Endothelial cell of umbilical vein (primary cell): ENCODE data around the gene GPN3. TPM values are rescaled to one million over a fixed set of nuclear protein-coding genes. Genes with fewer than 3 reads are reported as not detected.
"Not testable (repeated sequence)": the region's sequence is repeated elsewhere in the genome, so short reads cannot be mapped to it uniquely, and the experiment has no call there.

Experiments
- BruUV-seq: library from RNA; stranded (reverse); fragments of 400-500 nt; replicated peaks from 2 replicates; lab custom pipeline; 2021; lab: Mats Ljungman, UMichigan
- CTCF ChIA-PET: fragments of 300-600, 350-600 bp; sonication (Branson Sonifier 250); formaldehyde crosslinking; loops from one replicate; lab custom pipeline; 2021; ENCODE audit warnings: antibody characterized with exemption, inconsistent platforms; lab: Charles Lee
- POLR2A ChIA-PET: fragments of 300-600, 350-600 bp; sonication (Branson Sonifier 250); formaldehyde crosslinking; loops from one replicate; lab custom pipeline; 2021; ENCODE audit warnings: antibody characterized with exemption, inconsistent platforms; lab: Charles Lee
- DNase-seq: peaks from one replicate; pipeline ENCODE4 v3.0.0-alpha.2; 2011; ENCODE audit warnings: low read depth, low spot score
- FAIRE-seq: peaks from 2 replicates; lab custom pipeline; 2011; peaks lifted over from hg19 to GRCh38; lab: Jason Lieb, UNC
- H2AFZ ChIP-seq: 2 replicates; pipeline ENCODE4 v1.6.0; 2012; ENCODE audit warnings: low read depth, low read length, control low read depth, inconsistent platforms
- H3K27ac ChIP-seq: 2 replicates; pipeline ENCODE4 v1.5.1; 2011; ENCODE audit warnings: low read depth, mild to moderate bottlenecking, control low read depth, low read length, moderate library complexity; ENCODE audit not compliant: insufficient read depth
- H3K27me3 ChIP-seq, 2 experiments: 2 replicates each; pipeline versions ENCODE4 v1.6.0 to v1.6.1; 2011; ENCODE audit warnings: low read length in 2 of 2, mixed read lengths in 1 of 2; ENCODE audit not compliant: control insufficient read depth in 2 of 2, insufficient read depth in 2 of 2
- H3K36me3 ChIP-seq, 2 experiments: 2 replicates in 1 of 2; 3 replicates in 1 of 2; pipeline ENCODE4 v1.5.1; 2011; ENCODE audit warnings: low read length in 2 of 2, mild to moderate bottlenecking in 1 of 2, moderate library complexity in 1 of 2; ENCODE audit not compliant: control insufficient read depth in 2 of 2, insufficient read depth in 2 of 2; ENCODE audit errors: extremely low read depth in 1 of 2
- H3K4me1 ChIP-seq: 3 replicates; pipeline ENCODE4 v1.5.1; 2011; ENCODE audit warnings: mild to moderate bottlenecking, low read length; ENCODE audit not compliant: control insufficient read depth, insufficient read depth; ENCODE audit errors: extremely low read depth
- H3K4me2 ChIP-seq: 2 replicates; pipeline ENCODE4 v1.6.1; 2011; ENCODE audit warnings: low read length, control low read depth, mixed read lengths; ENCODE audit not compliant: insufficient read depth
- H3K4me3 ChIP-seq, 3 experiments: fragments of 200-600 bp in 1 of 3; sonication (generic), shearing (Covaris generic) in 1 of 3; replicated peaks in 1 of 3; 2 replicates each; pipeline ENCODE4 v1.5.1; 2011 to 2016; ENCODE audit warnings: control low read depth in 3 of 3, low read length in 3 of 3, mild to moderate bottlenecking in 2 of 3, inconsistent platforms in 1 of 3, low read depth in 1 of 3, moderate library complexity in 1 of 3; ENCODE audit not compliant: insufficient read depth in 1 of 3
- H3K79me2 ChIP-seq: 2 replicates; pipeline ENCODE4 v1.6.0; 2012; ENCODE audit warnings: low read length, inconsistent platforms; ENCODE audit not compliant: control insufficient read depth, insufficient read depth
- H3K9ac ChIP-seq: replicated peaks from 2 replicates; pipeline ENCODE3; 2011; ENCODE audit warnings: low read length, control low read depth; ENCODE audit not compliant: insufficient read depth; ENCODE audit errors: extremely low read depth
- H3K9me1 ChIP-seq: replicated peaks from 3 replicates; pipeline ENCODE4 v1.6.0; 2011; ENCODE audit warnings: mild to moderate bottlenecking, low read length; ENCODE audit not compliant: control insufficient read depth, insufficient read depth; ENCODE audit errors: extremely low read depth
- H3K9me3 ChIP-seq: replicated peaks from 2 replicates; pipeline ENCODE4 v1.5.1; 2012; ENCODE audit warnings: low read length, inconsistent platforms; ENCODE audit not compliant: control insufficient read depth, insufficient read depth
- H4K20me1 ChIP-seq: replicated peaks from 2 replicates; pipeline ENCODE3; 2011; ENCODE audit warnings: mild to moderate bottlenecking, low read length; ENCODE audit not compliant: control insufficient read depth, insufficient read depth; ENCODE audit errors: extremely low read depth
- EZH2 ChIP-seq: IDR thresholded peaks from 2 replicates; pipeline ENCODE4 v1.6.1; 2012; ENCODE audit warnings: borderline replicate concordance, low read depth, mild to moderate bottlenecking, moderate library complexity, low read length, inconsistent platforms; ENCODE audit not compliant: severe bottlenecking
- FOS ChIP-seq: IDR thresholded peaks from 2 replicates; pipeline ENCODE4 v1.6.1; 2011; ENCODE audit warnings: mild to moderate bottlenecking, low read length, moderate library complexity, borderline replicate concordance; ENCODE audit not compliant: insufficient read depth
- JUN ChIP-seq: IDR thresholded peaks from 2 replicates; pipeline ENCODE4 v1.6.1; 2011; ENCODE audit warnings: borderline replicate concordance, low read depth; ENCODE audit not compliant: insufficient read length, insufficient read depth
- MYC ChIP-seq: IDR thresholded peaks from one replicate; pipeline ENCODE4 v1.6.1; 2011; ENCODE audit warnings: mild to moderate bottlenecking, low read depth, low read length
- POLR2A ChIP-seq: IDR thresholded peaks from 2 replicates; pipeline ENCODE4 v1.6.1; 2012; ENCODE audit warnings: low read depth, mild to moderate bottlenecking, control low read depth, low read length
- POLR2AphosphoS5 ChIP-seq: IDR thresholded peaks from 2 replicates; pipeline ENCODE4 v1.6.1; 2012; ENCODE audit warnings: low read depth, mild to moderate bottlenecking, control low read depth, low read length, moderate library complexity; ENCODE audit not compliant: insufficient read depth
- dilution Hi-C: fragments of 300-500 bp; cut with MboI; formaldehyde crosslinking; loops from one replicate; pipeline ENCODE4 v1.15.0; 2019; ENCODE audit warnings: low sequenced_read_pairs; ENCODE audit not compliant: extremely low pct_ligation_motif_present
- intact Hi-C: fragments of 100-400 bp; cut with micrococcal nuclease; formaldehyde crosslinking; loops from one replicate; pipeline ENCODE4 v1.10.0; 2022
- polyA plus RNA-seq, 4 experiments: library from polyadenylated mRNA; depleted of rRNA in 3 of 4; stranded (reverse) in 3 of 4; unstranded in 1 of 4; fragments of >200 nt; gene quantifications; 2 replicates each; pipeline versions ENCODE4 v1.2.1 to v1.2.3, GENCODE V29; 2011 to 2012; ENCODE audit warnings: missing spikeins in 1 of 4
- total RNA-seq: library from RNA; stranded (reverse); gene quantifications from 2 replicates; pipeline ENCODE4 v1.2.3, GENCODE V29; 2021
- TF ChIP-seq, protein P1 (sequence below): IDR thresholded peaks from 2 replicates; pipeline ENCODE4 v1.6.1; 2011; ENCODE audit not compliant: insufficient read depth, insufficient read length

The GPN3 gene
- total and polyA plus RNA-seq, 2 donors (not counting 3 experiments of a cell fraction or from before 2014, with no cell fraction given): 26.6 to 29.6 TPM

DNA sequence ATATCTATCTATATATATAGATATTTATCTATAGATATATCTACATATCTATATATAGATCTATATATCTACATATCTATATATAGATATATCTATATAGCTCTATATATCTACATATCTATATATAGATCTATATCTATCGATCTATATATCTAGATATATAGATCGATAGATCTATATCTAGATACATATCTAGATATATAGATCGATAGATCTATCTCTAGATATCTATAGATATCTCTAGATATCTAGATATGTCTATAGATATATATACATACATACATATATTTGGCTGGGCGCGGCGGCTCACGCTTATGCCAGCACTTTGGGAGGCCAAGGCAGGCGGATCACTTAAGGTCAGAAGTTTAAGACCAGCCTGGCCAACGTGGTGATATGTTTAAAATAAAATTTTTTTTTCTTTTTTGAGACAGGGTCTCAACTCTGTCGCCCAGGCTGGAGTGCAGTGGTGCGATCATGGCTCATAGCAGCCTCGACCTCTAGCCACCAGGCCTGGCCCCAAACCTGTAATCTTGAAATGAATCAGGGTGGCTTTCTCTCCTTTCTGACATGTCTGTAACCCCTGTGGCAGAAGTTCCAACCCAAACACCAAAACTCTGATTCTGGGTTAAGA is 36.0 kb downstream of the GPN3 start:
- Histone ChIP-seq H3K4me2 (no peak overlapping the region), H3K9me3 (no peaks in the 10 kb centered on the region), H4K20me1 (no peaks in the 10 kb centered on the region), H3K36me3 (peaks cover 3 to 4% of the 10 kb centered on the region in 2 experiments), H3K4me1 (peaks cover 12% of the 10 kb centered on the region), H3K79me2 (no peaks in the 10 kb centered on the region), H3K4me3 (no peak overlapping the region), H3K27ac (no peak overlapping the region), H3K27me3 (no peaks in the 10 kb centered on the region), H2AFZ (no peak overlapping the region), H3K9me1 (no peaks in the 10 kb centered on the region), H3K9ac (no peak overlapping the region)
- intact Hi-C loops (loop anchor here (1.0 kb wide), 5 partner anchors 29 to 332 kb away; partner anchors contain the start of genes ANAPC7 and ATP2A2), dilution Hi-C loops (no loop called here)
- ChIA-PET POLR2A (interaction anchor here (0.7 to 1.3 kb wide), 3 partner anchors 17 to 266 kb away, joined by 3 to 7 read pairs (median 4); no protein-coding TSS in a partner anchor), CTCF (interaction anchor here (0.5 to 1.9 kb wide), 83 partner anchors 9 to 1196 kb away, joined by 3 to 78 read pairs (median 5); partner anchors contain the start of genes ANAPC7, ANKRD13A, ARPC3 and ATP2A2)
- DNase-seq (no peak), FAIRE-seq (no peak)
- no TSS peak for BruUV-seq
- TF ChIP-seq POLR2AphosphoS5 (no peak), FOS (no peak), JUN (no peak), MYC (no peak), EZH2 (no peak), POLR2A (no peak)
- TF ChIP-seq, protein P1, sequence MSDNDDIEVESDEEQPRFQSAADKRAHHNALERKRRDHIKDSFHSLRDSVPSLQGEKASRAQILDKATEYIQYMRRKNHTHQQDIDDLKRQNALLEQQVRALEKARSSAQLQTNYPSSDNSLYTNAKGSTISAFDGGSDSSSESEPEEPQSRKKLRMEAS: no peak

DNA sequence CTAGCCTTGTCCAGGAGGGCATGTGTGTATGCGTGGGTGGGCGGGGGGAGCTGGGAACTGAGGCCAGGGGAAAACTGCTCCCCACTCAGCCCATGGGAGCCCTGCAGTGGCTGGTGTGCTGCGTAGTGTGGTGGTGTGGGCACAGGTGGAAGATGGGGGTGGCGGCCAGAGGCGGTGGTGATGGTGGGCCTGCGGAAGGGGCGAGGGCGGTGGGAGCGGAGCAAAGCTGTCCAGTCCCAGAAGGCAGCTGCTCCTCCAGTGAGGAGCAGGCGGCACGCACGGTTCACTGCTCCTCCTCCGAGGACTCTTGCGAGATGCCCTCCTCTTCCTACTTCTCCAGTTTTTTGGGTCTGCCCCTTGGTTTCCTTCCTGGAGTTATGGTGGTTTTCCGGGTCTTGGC is 38.4 kb downstream of the GPN3 start:
- DNase-seq, POLR2A ChIA-PET, H3K27me3 ChIP-seq, H3K4me1 ChIP-seq, H3K9me3 ChIP-seq, intact Hi-C loops, H3K4me3 ChIP-seq, H3K27ac ChIP-seq, H3K9ac ChIP-seq, dilution Hi-C loops, H3K9me1 ChIP-seq, BruUV-seq, H3K4me2 ChIP-seq, FAIRE-seq, H2AFZ ChIP-seq, H3K79me2 ChIP-seq, H4K20me1 ChIP-seq, H3K36me3 ChIP-seq: not testable (repeated sequence)
- CTCF ChIA-PET: interaction anchor here (0.6 kb wide), 1 partner anchor 330 kb away, joined by 4 read pairs; no protein-coding TSS in a partner anchor
